ENCODE data around the gene EXOC4.

DNA sequence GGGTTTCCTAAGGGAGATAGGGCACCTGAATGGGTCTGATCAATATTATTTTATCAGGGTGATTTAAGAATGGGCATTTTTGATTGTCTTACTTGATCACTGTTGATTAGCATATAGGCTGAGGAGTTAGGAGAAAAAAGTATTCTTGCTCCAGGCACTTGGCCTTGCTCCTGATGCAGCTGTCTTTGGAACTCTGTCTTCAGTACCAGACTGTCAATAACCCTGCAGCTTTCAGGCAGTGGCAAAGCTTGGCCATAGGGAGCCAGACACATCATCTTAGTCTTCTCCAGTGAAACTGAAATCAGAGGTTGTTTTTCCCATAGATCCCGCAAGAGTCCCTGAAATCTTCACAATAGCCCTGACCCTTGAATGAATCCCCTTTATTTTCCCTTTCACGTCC, 47.2 kb downstream of the EXOC4 start:
- TF ChIP-seq, protein P1, sequence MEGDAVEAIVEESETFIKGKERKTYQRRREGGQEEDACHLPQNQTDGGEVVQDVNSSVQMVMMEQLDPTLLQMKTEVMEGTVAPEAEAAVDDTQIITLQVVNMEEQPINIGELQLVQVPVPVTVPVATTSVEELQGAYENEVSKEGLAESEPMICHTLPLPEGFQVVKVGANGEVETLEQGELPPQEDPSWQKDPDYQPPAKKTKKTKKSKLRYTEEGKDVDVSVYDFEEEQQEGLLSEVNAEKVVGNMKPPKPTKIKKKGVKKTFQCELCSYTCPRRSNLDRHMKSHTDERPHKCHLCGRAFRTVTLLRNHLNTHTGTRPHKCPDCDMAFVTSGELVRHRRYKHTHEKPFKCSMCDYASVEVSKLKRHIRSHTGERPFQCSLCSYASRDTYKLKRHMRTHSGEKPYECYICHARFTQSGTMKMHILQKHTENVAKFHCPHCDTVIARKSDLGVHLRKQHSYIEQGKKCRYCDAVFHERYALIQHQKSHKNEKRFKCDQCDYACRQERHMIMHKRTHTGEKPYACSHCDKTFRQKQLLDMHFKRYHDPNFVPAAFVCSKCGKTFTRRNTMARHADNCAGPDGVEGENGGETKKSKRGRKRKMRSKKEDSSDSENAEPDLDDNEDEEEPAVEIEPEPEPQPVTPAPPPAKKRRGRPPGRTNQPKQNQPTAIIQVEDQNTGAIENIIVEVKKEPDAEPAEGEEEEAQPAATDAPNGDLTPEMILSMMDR (IDR thresholded peaks at IDR 0.05; ENCODE audit: control extremely low read depth in 1 of 3, insufficient read depth in 1 of 3, low read depth in 1 of 3, low read length in 3 of 3) = no peak
- TF ChIP-seq BRCA1 (IDR thresholded peaks at IDR 0.05; ENCODE audit: low read depth, low read length) (no peak), ASH2L (IDR thresholded peaks at IDR 0.05; ENCODE audit: low read length) (no peak), GTF2F1 (IDR thresholded peaks at IDR 0.05; ENCODE audit: borderline replicate concordance, low read depth, low read length) (no peak), JUND (IDR thresholded peaks at IDR 0.05; ENCODE audit: low read length) (no peak), POLR2A (IDR thresholded peaks at IDR 0.05; ENCODE audit: control extremely low read depth in 1 of 2, low read depth in 2 of 2, low read length in 2 of 2) (no peak)
- TF ChIP-seq, protein P2, sequence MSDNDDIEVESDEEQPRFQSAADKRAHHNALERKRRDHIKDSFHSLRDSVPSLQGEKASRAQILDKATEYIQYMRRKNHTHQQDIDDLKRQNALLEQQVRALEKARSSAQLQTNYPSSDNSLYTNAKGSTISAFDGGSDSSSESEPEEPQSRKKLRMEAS (IDR thresholded peaks at IDR 0.05) = no peak
